HFFc6 (cell line): Measurements from ENCODE around the gene AFF4. TPM values are rescaled to one million over a fixed set of nuclear protein-coding genes. Genes with fewer than 3 reads are reported as not detected.

Source experiments
- DNase-seq: peaks from one replicate; pipeline ENCODE4 v3.0.0-alpha.2; 2018
- H3K27ac Mint-ChIP-seq: 2 replicates; pipeline ENCODE4 v1.8.0; 2020; ENCODE audit warnings: mild to moderate bottlenecking, mixed read lengths
- H3K27me3 Mint-ChIP-seq: 2 replicates; pipeline ENCODE4 v1.8.0; 2021; ENCODE audit warnings: mild to moderate bottlenecking, moderate library complexity, mixed read lengths; ENCODE audit not compliant: insufficient read depth
- H3K36me3 Mint-ChIP-seq: 2 replicates; pipeline ENCODE4 v1.8.0; 2021; ENCODE audit warnings: low read depth, mixed read lengths
- H3K4me1 Mint-ChIP-seq: 2 replicates; pipeline ENCODE4 v1.8.0; 2020; ENCODE audit warnings: low read depth, mixed read lengths
- H3K4me3 Mint-ChIP-seq: 2 replicates; pipeline ENCODE4 v1.8.0; 2020; ENCODE audit warnings: mild to moderate bottlenecking, moderate library complexity, mixed read lengths
- H3K9me3 Mint-ChIP-seq: 2 replicates; pipeline ENCODE4 v1.8.0; 2020; ENCODE audit warnings: mild to moderate bottlenecking, mixed read lengths
- CTCF ChIP-seq: fragments of 200-600 bp; sonication (generic); IDR thresholded peaks from 2 replicates; pipeline ENCODE4 v1.5.0; 2021; ENCODE audit warnings: antibody characterized with exemption, mild to moderate bottlenecking
- total RNA-seq, 6 experiments: library from RNA; stranded (reverse); fragmentation: NEBNext Ultra II Directional; extraction: Animal tissue kit (Norgen Biotek cat#: 25700); gene quantifications; 2 replicates in 1 of 6; 3 replicates in 5 of 6; pipeline ENCODE4 v1.2.3, GENCODE V29; 2021

Gene AFF4
- total RNA-seq, 6 experiments from 2014 or later = 81.1 to 92.5 (median 87.6) TPM

DNA sequence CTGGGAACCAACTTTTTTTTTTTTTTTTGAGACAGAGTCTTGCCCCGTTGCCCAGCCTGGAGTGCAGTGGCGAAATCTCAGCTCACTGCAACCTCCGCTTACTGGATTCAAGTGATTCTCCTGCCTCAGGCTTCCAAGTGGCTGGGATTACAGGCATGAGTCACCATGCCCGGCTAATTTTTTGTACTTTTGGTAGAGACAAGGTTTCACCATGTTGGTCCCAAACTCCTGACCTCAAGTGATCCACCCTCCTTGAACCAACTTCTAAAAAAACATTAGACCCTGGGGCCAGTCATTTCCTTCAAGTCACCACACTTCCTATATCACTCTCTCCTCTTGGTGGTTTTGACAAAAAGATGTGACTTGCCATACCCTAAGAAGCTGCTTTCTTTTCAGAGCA is 122.1 kb downstream of the AFF4 start:
- H3K9me3 Mint-ChIP-seq = no peaks in the 10 kb centered on the region
- H3K4me3 Mint-ChIP-seq = no peak overlapping the region
- DNase-seq = peak; percentile 44
- H3K27ac Mint-ChIP-seq = peak overlapping the region; percentile 18; the same call in 1 of the 2 replicates
- H3K4me1 Mint-ChIP-seq = peaks cover 38% of the 10 kb centered on the region
- no peak for TF ChIP-seq CTCF
- no peaks in the 10 kb centered on the region for H3K36me3 Mint-ChIP-seq
- H3K27me3 Mint-ChIP-seq = no peaks in the 10 kb centered on the region

GRCh38 chr5:132840896-132841295 is 122.5 kb downstream of the AFF4 start:
- Mint-ChIP-seq H3K4me1 (peaks cover 38% of the 10 kb centered on the region), H3K27me3 (no peaks in the 10 kb centered on the region), H3K27ac (peak overlapping the region; percentile 89; the same call in 1 of the 2 replicates), H3K9me3 (no peaks in the 10 kb centered on the region), H3K36me3 (no peaks in the 10 kb centered on the region), H3K4me3 (no peak overlapping the region)
- no peak for DNase-seq
- no peak for TF ChIP-seq CTCF

DNA sequence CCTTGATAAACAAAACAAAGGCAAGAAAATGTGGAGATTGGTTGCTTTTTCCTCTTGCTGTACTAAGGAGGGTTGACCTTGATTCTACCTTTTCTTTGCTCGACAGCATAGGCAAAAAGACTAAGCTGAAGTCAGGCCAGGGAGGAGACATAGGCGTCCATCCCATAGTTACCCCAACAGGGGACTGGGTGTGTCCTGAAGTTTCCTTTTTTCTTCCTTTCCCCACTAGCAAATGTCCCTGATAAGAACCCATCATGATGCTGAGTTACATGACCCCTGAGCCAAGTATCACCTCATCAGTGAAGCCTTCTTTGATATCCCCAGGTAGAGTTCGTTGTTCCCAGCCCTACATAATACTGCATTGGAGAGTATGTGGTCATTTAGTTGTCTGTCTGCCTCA is 123.1 kb downstream of the AFF4 start:
- Mint-ChIP-seq H3K27me3 (no peaks in the 10 kb centered on the region), H3K9me3 (no peaks in the 10 kb centered on the region), H3K36me3 (no peaks in the 10 kb centered on the region), H3K4me1 (peaks cover 38% of the 10 kb centered on the region), H3K4me3 (no peak overlapping the region; the same call in 1 of the 2 replicates), H3K27ac (peak overlapping the region; percentile 89)
- TF ChIP-seq CTCF = no peak
- no peak for DNase-seq

GRCh38 chr5:132839426-132840301 is 123.8 kb downstream of the AFF4 start:
- no peaks in the 10 kb centered on the region for H3K36me3 Mint-ChIP-seq

More at GRCh38 chr5:132839426-132840301, 123.8 kb downstream of the AFF4 start:
- Mint-ChIP-seq H3K4me1 (peaks cover 38% of the 10 kb centered on the region), H3K27me3 (no peaks in the 10 kb centered on the region), H3K9me3 (no peaks in the 10 kb centered on the region), H3K4me3 (peak overlapping the region; percentile 57; the same call in 1 of the 2 replicates), H3K27ac (peak overlapping the region; percentile 89)
- TF ChIP-seq CTCF = no peak
- peak; percentile 67 for DNase-seq
